ENCODE results near the gene HTR3D. TPM values are rescaled to one million over a fixed set of nuclear protein-coding genes. Genes with fewer than 3 reads are reported as not detected.
A peak's percentile ranks its signal among the peaks of the same experiment; 100 is the strongest.

The HTR3D gene
- total and polyA plus RNA-seq, 2 of the 13 experiments (the other 11 are each of a cell fraction or from before 2014, with no cell fraction given) = not detected

GRCh38 chr3:184016811-184017671 is 14.5 kb upstream of the HTR3D start (continued):
- peak; percentile 86 for TF ChIP-seq CTCF (CRISPR knock-in tag; IDR thresholded peaks at IDR 0.05)
- TF ChIP-seq ZNF556 (CRISPR knock-in tag; IDR thresholded peaks at IDR 0.05; ENCODE audit: borderline replicate concordance) = no peak; the same call in 1 of the 2 replicates
- no peak for TF ChIP-seq ZNF280B (CRISPR knock-in tag; IDR thresholded peaks at IDR 0.05; ENCODE audit: borderline replicate concordance)
- no peak for TF ChIP-seq ZNF367 (CRISPR knock-in tag; IDR thresholded peaks at IDR 0.05; ENCODE audit: borderline replicate concordance)
- no peak for TF ChIP-seq POLR2AphosphoS2 (IDR thresholded peaks at IDR 0.05; ENCODE audit: low read depth, low read length)
- no peak for TF ChIP-seq ZNF770 (CRISPR knock-in tag; IDR thresholded peaks at IDR 0.05)
- TF ChIP-seq SKI (IDR thresholded peaks at IDR 0.05; ENCODE audit: partially characterized antibody) = peak; percentile 4
- TF ChIP-seq THAP11 (CRISPR knock-in tag; IDR thresholded peaks at IDR 0.05) = no peak
- 0 out of 2 replicates have a peak, but pooled peaks have one; percentile 6 for TF ChIP-seq ZNF737 (CRISPR knock-in tag; IDR thresholded peaks at IDR 0.05; ENCODE audit: borderline replicate concordance)
- TF ChIP-seq NONO (IDR thresholded peaks at IDR 0.05) = no peak
- peak; percentile 58 for TF ChIP-seq NONO (CRISPR knock-in tag; conservative IDR thresholded peaks at IDR 0.05)
- no peak for TF ChIP-seq ZNF30 (CRISPR knock-in tag; IDR thresholded peaks at IDR 0.05)
- TF ChIP-seq PRMT3 (CRISPR knock-in tag; IDR thresholded peaks at IDR 0.05; ENCODE audit: borderline replicate concordance, low read depth) = no peak
- TF ChIP-seq CREB3 (CRISPR knock-in tag; IDR thresholded peaks at IDR 0.05) = 0 out of 2 replicates have a peak, but pooled peaks have one; percentile 48
- no peak for TF ChIP-seq AHDC1 (CRISPR knock-in tag; IDR thresholded peaks at IDR 0.05; ENCODE audit: borderline replicate concordance)
- TF ChIP-seq MIER2 (CRISPR knock-in tag; IDR thresholded peaks at IDR 0.05) = no peak

All from HepG2 (cell line).